22Rv1 (cell line): ENCODE measurements around the gene ASPHD2.

ENCODE experiments used
- CTCF ChIP-seq: fragments of 450-650 bp; IDR thresholded peaks from 2 replicates; pipeline ENCODE4 v1.5.1; 2017; ENCODE audit warnings: mild to moderate bottlenecking
- ZFX ChIP-seq: fragments of 450-650 bp; IDR thresholded peaks from 2 replicates; pipeline ENCODE4 v1.6.1; 2017; ENCODE audit warnings: antibody characterized with exemption, borderline replicate concordance

GRCh38 chr22:26492220-26492619 lies 63.2 kb downstream of the ASPHD2 start:
- TF ChIP-seq CTCF (no peak), ZFX (no peak)
